SK-N-SH (cell line): ENCODE results near the gene C1QTNF5. TPM values are rescaled to one million over a fixed set of nuclear protein-coding genes. Genes with fewer than 3 reads are reported as not detected.
"Not testable (repeated sequence)": the region's sequence is repeated elsewhere in the genome, so short reads cannot be mapped to it uniquely, and the experiment has no call there.

Source experiments
- CTCF ChIA-PET: fragments of 300-600, 350-600 bp; formaldehyde crosslinking; extraction: SDS; loops from one replicate; lab custom pipeline; 2021; lab: Yijun Ruan, JAX
- POLR2A ChIA-PET: fragments of 350-600 bp; sonication (Branson Sonifier 250); formaldehyde crosslinking; extraction: SDS; loops from one replicate; lab custom pipeline; 2020; ENCODE audit warnings: antibody characterized with exemption, inconsistent platforms; lab: Yijun Ruan, JAX
- DNase-seq: peaks from one replicate; pipeline ENCODE4 v3.0.0; 2012
- H2AFZ ChIP-seq: fragments of 200-600 bp; sonication (generic); 2 replicates; pipeline ENCODE4 v1.8.1; 2016; ENCODE audit warnings: antibody characterized with exemption, mild to moderate bottlenecking, low read depth
- H3F3A ChIP-seq: fragments of 200-600 bp; sonication (generic); replicated peaks from 2 replicates; pipeline ENCODE3; 2016; ENCODE audit warnings: antibody characterized with exemption, mild to moderate bottlenecking; ENCODE audit not compliant: insufficient read depth
- H3K27ac ChIP-seq, 2 experiments: fragments of 200-500 bp in 1 of 2; fragments of 200-600 bp in 1 of 2; sonication (Bioruptor generic) in 1 of 2; sonication (generic), shearing (Covaris generic) in 1 of 2; 2 replicates each; pipeline versions ENCODE4 v1.5.1 to v1.6.1; 2014 to 2016; ENCODE audit warnings: low read depth in 2 of 2, inconsistent platforms in 1 of 2, low read length in 1 of 2, mild to moderate bottlenecking in 1 of 2, mixed read lengths in 1 of 2
- H3K27me3 ChIP-seq: fragments of 200-600 bp; sonication (generic), shearing (Covaris generic); 2 replicates; pipeline ENCODE4 v1.6.1; 2016; ENCODE audit warnings: mixed run types; ENCODE audit not compliant: insufficient read depth
- H3K36me3 ChIP-seq, 2 experiments: fragments of 200-500 bp in 1 of 2; fragments of 200-600 bp in 1 of 2; sonication (Bioruptor generic) in 1 of 2; sonication (generic) in 1 of 2; replicated peaks in 1 of 2; 2 replicates each; pipeline versions ENCODE3 to v1.5.1; 2014 to 2016; ENCODE audit warnings: low read length in 1 of 2, mild to moderate bottlenecking in 1 of 2; ENCODE audit not compliant: insufficient read depth in 2 of 2, control insufficient read depth in 1 of 2
- H3K4me1 ChIP-seq, 2 experiments: fragments of 200-500 bp in 1 of 2; fragments of 200-600 bp in 1 of 2; sonication (Bioruptor generic) in 1 of 2; sonication (generic), shearing (Covaris generic) in 1 of 2; 2 replicates each; pipeline versions ENCODE4 v1.5.1 to v1.6.1; 2014 to 2016; ENCODE audit warnings: low read depth in 1 of 2, low read length in 1 of 2, mixed run types in 1 of 2; ENCODE audit not compliant: insufficient read depth in 2 of 2, control insufficient read depth in 1 of 2
- H3K4me2 ChIP-seq: fragments of 200-600 bp; sonication (generic), shearing (Covaris generic); 2 replicates; pipeline ENCODE4 v1.6.1; 2017; ENCODE audit warnings: mixed run types
- H3K4me3 ChIP-seq, 2 experiments: fragments of 200-500 bp in 1 of 2; fragments of 200-600 bp in 1 of 2; sonication (Bioruptor generic) in 1 of 2; sonication (generic), shearing (Covaris generic) in 1 of 2; 2 replicates each; pipeline versions ENCODE4 v1.5.1 to v1.8.1; 2014 to 2016; ENCODE audit warnings: low read depth in 2 of 2, inconsistent platforms in 1 of 2, low read length in 1 of 2, mild to moderate bottlenecking in 1 of 2, mixed read lengths in 1 of 2, moderate library complexity in 1 of 2
- H3K79me2 ChIP-seq: fragments of 200-600 bp; sonication (generic); 2 replicates; pipeline ENCODE4 v1.8.1; 2017; ENCODE audit warnings: mild to moderate bottlenecking; ENCODE audit not compliant: insufficient read depth
- H3K9ac ChIP-seq: fragments of 200-600 bp; sonication (generic); 2 replicates; pipeline ENCODE4 v1.6.1; 2017; ENCODE audit warnings: mixed run types
- H3K9me2 ChIP-seq: fragments of 200-600 bp; sonication (generic); 2 replicates; pipeline ENCODE4 v1.6.1; 2017; ENCODE audit warnings: mixed run types
- H3K9me3 ChIP-seq: fragments of 200-600 bp; sonication (generic); 2 replicates; pipeline ENCODE4 v1.6.1; 2017; ENCODE audit warnings: mixed run types, mild to moderate bottlenecking, moderate library complexity
- H4K20me1 ChIP-seq: fragments of 200-600 bp; sonication (generic); 2 replicates; pipeline ENCODE4 v1.6.1; 2017; ENCODE audit warnings: mild to moderate bottlenecking, mixed run types; ENCODE audit not compliant: insufficient read depth
- CHD2 ChIP-seq: fragments of 150-350 bp; IDR thresholded peaks from 2 replicates; pipeline ENCODE4 v1.6.1; 2018; ENCODE audit warnings: low read length; ENCODE audit not compliant: partially characterized antibody
- ELF1 ChIP-seq: IDR thresholded peaks from 2 replicates; pipeline ENCODE4 v1.4.0; 2012
- EZH2phosphoT487 ChIP-seq: fragments of 200-600 bp; sonication (generic); IDR thresholded peaks from 2 replicates; pipeline ENCODE4 v1.6.1; 2017; ENCODE audit warnings: low read depth, mixed run types, mild to moderate bottlenecking, antibody characterized with exemption, moderate library complexity, borderline replicate concordance
- NFIC ChIP-seq: IDR thresholded peaks from 2 replicates; pipeline ENCODE4 v1.4.0; 2012; ENCODE audit warnings: borderline replicate concordance
- POLR2AphosphoS5 ChIP-seq: IDR thresholded peaks from 2 replicates; pipeline ENCODE4 v1.6.1; 2012; ENCODE audit warnings: low read depth, low read length
- RAD21 ChIP-seq: IDR thresholded peaks from 2 replicates; pipeline ENCODE4 v1.6.1; 2012; ENCODE audit warnings: mild to moderate bottlenecking, low read length
- RXRA ChIP-seq: IDR thresholded peaks from 2 replicates; pipeline ENCODE4 v1.4.0; 2012; ENCODE audit warnings: low read depth, mild to moderate bottlenecking, borderline replicate concordance
- SIN3A ChIP-seq: IDR thresholded peaks from 2 replicates; pipeline ENCODE4 v1.6.1; 2012; ENCODE audit warnings: low read depth, mild to moderate bottlenecking, low read length, moderate library complexity, borderline replicate concordance
- WGBS: methylation state at CpG from one replicate; pipeline ENCODE4 v1.1.6; 2017; ENCODE audit warnings: low lambda C conversion rate; 5-methylcytosine and 5-hydroxymethylcytosine counted together
- polyA plus RNA-seq, 3 experiments: library from polyadenylated mRNA; depleted of rRNA; stranded (reverse); fragments of >200 nt; gene quantifications; 2 replicates each; pipeline ENCODE4 v1.2.3, GENCODE V29; 2012
- TF ChIP-seq, protein P1 (sequence below): IDR thresholded peaks from 2 replicates; pipeline ENCODE4 v1.4.0; 2012; ENCODE audit warnings: low read depth
- TF ChIP-seq, protein P2 (sequence below): IDR thresholded peaks from 2 replicates; pipeline ENCODE4 v1.6.1; 2012; ENCODE audit warnings: mild to moderate bottlenecking, low read depth, low read length, moderate library complexity
- TF ChIP-seq, protein P3 (sequence below): fragments of 200-600 bp; sonication (generic); IDR thresholded peaks from 2 replicates; pipeline ENCODE4 v1.6.1; 2017; ENCODE audit warnings: antibody characterized with exemption, mild to moderate bottlenecking, moderate library complexity

C1QTNF5 gene
- polyA plus RNA-seq, 1 of the 3 experiments (the other 2 are of a cell fraction), result 0.71 TPM

DNA sequence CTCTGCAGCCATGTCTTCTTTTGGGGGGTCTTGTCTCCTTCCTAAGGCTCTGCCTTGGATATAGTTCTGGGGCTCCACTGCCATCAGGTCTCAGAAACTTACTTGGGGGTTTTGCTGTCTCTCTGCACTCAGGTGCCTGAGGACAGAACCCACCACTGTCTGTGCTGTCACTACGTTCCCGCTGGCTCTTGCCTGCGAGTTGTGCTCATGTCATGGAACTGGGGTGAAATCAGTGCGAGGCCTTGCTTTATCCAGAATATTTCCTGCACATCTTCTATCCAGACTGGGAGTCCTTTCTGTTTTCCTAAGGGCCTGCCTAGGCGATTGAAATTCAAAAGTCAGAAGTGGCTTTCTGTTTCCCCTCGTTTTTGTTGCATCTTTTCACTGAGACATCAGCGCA lies 47.4 kb upstream of the C1QTNF5 start:
- H4K20me1 ChIP-seq, result no peaks in the 10 kb centered on the region
- H3F3A ChIP-seq, result no peaks in the 10 kb centered on the region
- no peaks in the 10 kb centered on the region for H3K4me1 ChIP-seq
- CTCF ChIA-PET, result interaction anchor here (1.4 to 22.5 kb wide), 2 partner anchors 10 to 89 kb away, joined by 7 to 390 read pairs; no protein-coding TSS in a partner anchor
- POLR2A ChIA-PET, result no interaction called here
- 78% methylated on average over 7 of the region's 7 CpGs for WGBS
- H3K9me2 ChIP-seq, result no peaks in the 10 kb centered on the region
- H3K4me2 ChIP-seq, result no peak overlapping the region
- no peak overlapping the region for H3K27ac ChIP-seq
- H3K9ac ChIP-seq, result no peak overlapping the region
- no peak overlapping the region for H3K4me3 ChIP-seq
- no peaks in the 10 kb centered on the region for H3K36me3 ChIP-seq
- no peak for DNase-seq
- H2AFZ ChIP-seq, result no peak overlapping the region
- TF ChIP-seq, protein P1, sequence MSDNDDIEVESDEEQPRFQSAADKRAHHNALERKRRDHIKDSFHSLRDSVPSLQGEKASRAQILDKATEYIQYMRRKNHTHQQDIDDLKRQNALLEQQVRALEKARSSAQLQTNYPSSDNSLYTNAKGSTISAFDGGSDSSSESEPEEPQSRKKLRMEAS, result no peak
- TF ChIP-seq ELF1 (no peak), EZH2phosphoT487 (no peak), POLR2AphosphoS5 (no peak), RXRA (no peak), CHD2 (no peak), NFIC (no peak), SIN3A (no peak), RAD21 (no peak)
- TF ChIP-seq, protein P2, sequence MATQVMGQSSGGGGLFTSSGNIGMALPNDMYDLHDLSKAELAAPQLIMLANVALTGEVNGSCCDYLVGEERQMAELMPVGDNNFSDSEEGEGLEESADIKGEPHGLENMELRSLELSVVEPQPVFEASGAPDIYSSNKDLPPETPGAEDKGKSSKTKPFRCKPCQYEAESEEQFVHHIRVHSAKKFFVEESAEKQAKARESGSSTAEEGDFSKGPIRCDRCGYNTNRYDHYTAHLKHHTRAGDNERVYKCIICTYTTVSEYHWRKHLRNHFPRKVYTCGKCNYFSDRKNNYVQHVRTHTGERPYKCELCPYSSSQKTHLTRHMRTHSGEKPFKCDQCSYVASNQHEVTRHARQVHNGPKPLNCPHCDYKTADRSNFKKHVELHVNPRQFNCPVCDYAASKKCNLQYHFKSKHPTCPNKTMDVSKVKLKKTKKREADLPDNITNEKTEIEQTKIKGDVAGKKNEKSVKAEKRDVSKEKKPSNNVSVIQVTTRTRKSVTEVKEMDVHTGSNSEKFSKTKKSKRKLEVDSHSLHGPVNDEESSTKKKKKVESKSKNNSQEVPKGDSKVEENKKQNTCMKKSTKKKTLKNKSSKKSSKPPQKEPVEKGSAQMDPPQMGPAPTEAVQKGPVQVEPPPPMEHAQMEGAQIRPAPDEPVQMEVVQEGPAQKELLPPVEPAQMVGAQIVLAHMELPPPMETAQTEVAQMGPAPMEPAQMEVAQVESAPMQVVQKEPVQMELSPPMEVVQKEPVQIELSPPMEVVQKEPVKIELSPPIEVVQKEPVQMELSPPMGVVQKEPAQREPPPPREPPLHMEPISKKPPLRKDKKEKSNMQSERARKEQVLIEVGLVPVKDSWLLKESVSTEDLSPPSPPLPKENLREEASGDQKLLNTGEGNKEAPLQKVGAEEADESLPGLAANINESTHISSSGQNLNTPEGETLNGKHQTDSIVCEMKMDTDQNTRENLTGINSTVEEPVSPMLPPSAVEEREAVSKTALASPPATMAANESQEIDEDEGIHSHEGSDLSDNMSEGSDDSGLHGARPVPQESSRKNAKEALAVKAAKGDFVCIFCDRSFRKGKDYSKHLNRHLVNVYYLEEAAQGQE, result no peak
- no peaks in the 10 kb centered on the region for H3K9me3 ChIP-seq
- H3K27me3 ChIP-seq, result no peaks in the 10 kb centered on the region
- no peaks in the 10 kb centered on the region for H3K79me2 ChIP-seq

DNA sequence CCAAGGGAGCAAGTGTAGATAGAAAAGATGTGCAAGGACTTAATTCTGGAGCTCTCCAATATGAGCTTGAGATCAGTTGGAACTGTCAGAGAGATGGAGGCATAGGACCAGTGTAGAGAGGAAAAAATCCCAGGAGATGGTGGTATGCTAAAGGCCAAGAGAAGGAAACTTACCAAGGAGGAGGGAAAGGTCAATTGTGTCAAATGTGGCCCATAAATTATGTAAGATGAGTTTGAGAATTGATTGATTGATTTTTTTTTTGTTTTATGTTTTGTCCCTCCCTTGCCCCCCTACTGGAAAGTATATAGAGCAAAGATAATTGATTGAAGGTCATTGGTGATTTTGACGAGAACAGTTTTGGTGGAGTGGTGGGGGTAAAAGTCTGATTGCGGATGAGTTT lies 43.6 kb upstream of the C1QTNF5 start:
- peaks cover 0 to 18% of the 10 kb centered on the region in 2 experiments; a peak in 2 of 4 replicates for H3K4me1 ChIP-seq
- H3F3A ChIP-seq, result no peaks in the 10 kb centered on the region
- DNase-seq, result no peak
- 92% methylated on average over 2 of the region's 2 CpGs for WGBS
- no peaks in the 10 kb centered on the region for H3K79me2 ChIP-seq
- no peaks in the 10 kb centered on the region for H3K9me2 ChIP-seq
- no peaks in the 10 kb centered on the region for H3K36me3 ChIP-seq
- H3K4me3 ChIP-seq, result no peak overlapping the region
- no peak overlapping the region for H3K4me2 ChIP-seq
- ChIA-PET CTCF (interaction anchor here (0.7 to 22.5 kb wide), 8 partner anchors 11 to 93 kb away, joined by 3 to 390 read pairs (median 22); partner anchors contain the start of gene THY1), POLR2A (no interaction called here)
- H3K27ac ChIP-seq, result no peak overlapping the region
- H3K9ac ChIP-seq, result no peak overlapping the region
- TF ChIP-seq EZH2phosphoT487 (no peak), NFIC (no peak), CHD2 (no peak)
- TF ChIP-seq, protein P3, sequence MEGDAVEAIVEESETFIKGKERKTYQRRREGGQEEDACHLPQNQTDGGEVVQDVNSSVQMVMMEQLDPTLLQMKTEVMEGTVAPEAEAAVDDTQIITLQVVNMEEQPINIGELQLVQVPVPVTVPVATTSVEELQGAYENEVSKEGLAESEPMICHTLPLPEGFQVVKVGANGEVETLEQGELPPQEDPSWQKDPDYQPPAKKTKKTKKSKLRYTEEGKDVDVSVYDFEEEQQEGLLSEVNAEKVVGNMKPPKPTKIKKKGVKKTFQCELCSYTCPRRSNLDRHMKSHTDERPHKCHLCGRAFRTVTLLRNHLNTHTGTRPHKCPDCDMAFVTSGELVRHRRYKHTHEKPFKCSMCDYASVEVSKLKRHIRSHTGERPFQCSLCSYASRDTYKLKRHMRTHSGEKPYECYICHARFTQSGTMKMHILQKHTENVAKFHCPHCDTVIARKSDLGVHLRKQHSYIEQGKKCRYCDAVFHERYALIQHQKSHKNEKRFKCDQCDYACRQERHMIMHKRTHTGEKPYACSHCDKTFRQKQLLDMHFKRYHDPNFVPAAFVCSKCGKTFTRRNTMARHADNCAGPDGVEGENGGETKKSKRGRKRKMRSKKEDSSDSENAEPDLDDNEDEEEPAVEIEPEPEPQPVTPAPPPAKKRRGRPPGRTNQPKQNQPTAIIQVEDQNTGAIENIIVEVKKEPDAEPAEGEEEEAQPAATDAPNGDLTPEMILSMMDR, result 0 out of 2 replicates have a peak, but pooled peaks have one; percentile 8
- no peak overlapping the region for H2AFZ ChIP-seq
- no peaks in the 10 kb centered on the region for H3K9me3 ChIP-seq
- H3K27me3 ChIP-seq, result no peaks in the 10 kb centered on the region
- no peaks in the 10 kb centered on the region for H4K20me1 ChIP-seq

DNA sequence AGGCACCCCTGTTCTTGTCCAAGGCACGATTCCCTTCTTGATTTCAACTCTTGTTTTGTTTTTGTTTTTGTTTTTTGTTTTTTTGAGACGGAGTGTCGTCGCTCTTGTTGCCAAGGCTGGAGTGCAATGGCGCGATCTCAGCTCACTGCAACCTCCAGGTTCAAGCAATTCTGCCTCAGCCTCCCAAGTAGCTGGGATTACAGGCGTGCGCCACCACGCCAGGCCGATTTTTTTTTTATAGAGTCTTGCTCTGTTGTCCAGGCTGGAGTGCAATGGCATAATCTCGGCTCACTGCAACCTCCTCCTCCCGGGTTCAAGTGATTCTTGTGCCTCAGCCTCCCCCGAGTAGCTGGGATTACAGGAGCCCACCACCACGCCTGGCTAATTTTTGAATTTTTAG lies 41.8 kb upstream of the C1QTNF5 start:
- H3K79me2 ChIP-seq, H3K27me3 ChIP-seq, H3K9me2 ChIP-seq, H3F3A ChIP-seq, H3K27ac ChIP-seq, H4K20me1 ChIP-seq, DNase-seq, H3K4me3 ChIP-seq, POLR2A ChIA-PET, H3K36me3 ChIP-seq, H3K9me3 ChIP-seq, H3K9ac ChIP-seq: not testable (repeated sequence)
- H3K4me1 ChIP-seq, result peaks cover 2 to 31% of the 10 kb centered on the region in 2 experiments; a peak in 2 of 4 replicates
- WGBS, result 63% methylated on average over 14 of the region's 14 CpGs
- CTCF ChIA-PET, result interaction anchor here (0.7 to 22.5 kb wide), 11 partner anchors 10 to 726 kb away, joined by 3 to 390 read pairs (median 15); partner anchors contain the start of genes C1QTNF5 and CBL
- H3K4me2 ChIP-seq, result peak overlapping the region; percentile 94; the same call in 1 of the 2 replicates
- peak overlapping the region; percentile 73; the same call in 1 of the 2 replicates for H2AFZ ChIP-seq
